Measurements from ENCODE around the gene SMAP2.
A peak's percentile ranks its signal among the peaks of the same experiment; 100 is the strongest.

DNA sequence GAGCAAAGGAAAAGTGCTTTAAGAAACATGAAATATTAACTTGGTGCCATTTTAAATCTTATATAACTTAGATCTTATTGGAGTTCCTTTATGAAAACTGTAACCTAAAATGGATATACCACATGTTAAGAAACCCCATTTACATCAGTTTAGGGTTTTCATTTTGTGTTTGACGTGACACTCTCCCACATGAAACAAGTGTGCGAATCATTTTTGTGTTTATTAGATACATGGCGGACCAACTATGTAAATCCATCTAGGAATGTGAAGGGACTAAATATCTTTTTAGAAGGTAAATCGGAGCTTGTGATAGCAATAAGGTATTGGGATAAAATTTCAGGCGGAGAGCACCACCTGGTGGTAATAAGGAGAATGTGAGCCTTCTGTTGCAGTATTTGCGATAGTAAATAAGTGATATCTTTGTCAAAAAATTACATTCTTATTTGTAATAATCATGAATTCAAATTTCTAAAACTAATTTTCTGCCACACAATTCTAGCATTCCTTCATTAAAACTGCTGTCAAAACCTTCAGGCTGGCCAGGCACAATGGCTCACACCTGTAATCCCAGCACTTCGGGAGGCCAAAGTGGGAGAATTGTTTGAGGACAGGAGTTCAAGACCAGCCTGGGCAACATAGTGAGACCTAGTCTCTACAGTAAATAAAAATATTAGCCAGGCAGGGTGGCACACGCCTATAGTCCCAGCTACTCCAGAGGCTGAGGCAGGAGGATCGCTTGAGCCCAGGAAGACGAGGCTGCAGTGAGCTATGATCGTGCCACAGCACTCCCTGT lies 31.3 kb downstream of the SMAP2 start:
- TF ChIP-seq, protein P1, sequence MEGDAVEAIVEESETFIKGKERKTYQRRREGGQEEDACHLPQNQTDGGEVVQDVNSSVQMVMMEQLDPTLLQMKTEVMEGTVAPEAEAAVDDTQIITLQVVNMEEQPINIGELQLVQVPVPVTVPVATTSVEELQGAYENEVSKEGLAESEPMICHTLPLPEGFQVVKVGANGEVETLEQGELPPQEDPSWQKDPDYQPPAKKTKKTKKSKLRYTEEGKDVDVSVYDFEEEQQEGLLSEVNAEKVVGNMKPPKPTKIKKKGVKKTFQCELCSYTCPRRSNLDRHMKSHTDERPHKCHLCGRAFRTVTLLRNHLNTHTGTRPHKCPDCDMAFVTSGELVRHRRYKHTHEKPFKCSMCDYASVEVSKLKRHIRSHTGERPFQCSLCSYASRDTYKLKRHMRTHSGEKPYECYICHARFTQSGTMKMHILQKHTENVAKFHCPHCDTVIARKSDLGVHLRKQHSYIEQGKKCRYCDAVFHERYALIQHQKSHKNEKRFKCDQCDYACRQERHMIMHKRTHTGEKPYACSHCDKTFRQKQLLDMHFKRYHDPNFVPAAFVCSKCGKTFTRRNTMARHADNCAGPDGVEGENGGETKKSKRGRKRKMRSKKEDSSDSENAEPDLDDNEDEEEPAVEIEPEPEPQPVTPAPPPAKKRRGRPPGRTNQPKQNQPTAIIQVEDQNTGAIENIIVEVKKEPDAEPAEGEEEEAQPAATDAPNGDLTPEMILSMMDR (conservative IDR thresholded peaks at IDR 0.05; ENCODE audit: low read depth, low read length): peak; percentile 80
- TF ChIP-seq RFX5 (IDR thresholded peaks at IDR 0.05; ENCODE audit: low read depth, low read length): no peak
- peak; percentile 90 for TF ChIP-seq RAD21 (IDR thresholded peaks at IDR 0.05; ENCODE audit: low read length)
- TF ChIP-seq POLR2A (IDR thresholded peaks at IDR 0.05; ENCODE audit: low read depth, low read length): no peak
- no peak for TF ChIP-seq CHD1 (IDR thresholded peaks at IDR 0.05; ENCODE audit: low read depth, low read length)
- TF ChIP-seq BHLHE40 (IDR thresholded peaks at IDR 0.05; ENCODE audit: low read depth, low read length): no peak
- no peak for TF ChIP-seq CEBPB (IDR thresholded peaks at IDR 0.05; ENCODE audit: low read depth, low read length)
- TF ChIP-seq MXI1 (IDR thresholded peaks at IDR 0.05; ENCODE audit: borderline replicate concordance, low read depth, low read length): no peak
- TF ChIP-seq, protein P2, sequence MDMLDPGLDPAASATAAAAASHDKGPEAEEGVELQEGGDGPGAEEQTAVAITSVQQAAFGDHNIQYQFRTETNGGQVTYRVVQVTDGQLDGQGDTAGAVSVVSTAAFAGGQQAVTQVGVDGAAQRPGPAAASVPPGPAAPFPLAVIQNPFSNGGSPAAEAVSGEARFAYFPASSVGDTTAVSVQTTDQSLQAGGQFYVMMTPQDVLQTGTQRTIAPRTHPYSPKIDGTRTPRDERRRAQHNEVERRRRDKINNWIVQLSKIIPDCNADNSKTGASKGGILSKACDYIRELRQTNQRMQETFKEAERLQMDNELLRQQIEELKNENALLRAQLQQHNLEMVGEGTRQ (IDR thresholded peaks at IDR 0.05; ENCODE audit: low read depth, low read length): no peak

Measured in IMR-90 (cell line).